SK-MEL-5 (cell line): ENCODE data around the gene TEX48. TPM values are rescaled to one million over a fixed set of nuclear protein-coding genes. Genes with fewer than 3 reads are reported as not detected.

Experiments used
- DNase-seq: peaks from one replicate; pipeline ENCODE4 v3.0.0-alpha.2; 2016; ENCODE audit warnings: low read depth, low spot score
- in situ Hi-C: cut with HindIII; loops from 2 replicates; pipeline ENCODE4 v1.10.0; 2016; ENCODE audit warnings: low sequenced_read_pairs, high pct_unique_total_duplicates, low pct_unique_long_range_greater_than_20kb
- polyA plus RNA-seq, 2 experiments: library from polyadenylated mRNA; depleted of rRNA; stranded (reverse); fragments of >200 nt; gene quantifications; 2 replicates each; pipeline ENCODE4 v1.2.3, GENCODE V29; 2015
- total RNA-seq: library from RNA; depleted of rRNA; stranded (reverse); fragments of >200 nt; shearing (Covaris generic); gene quantifications from 2 replicates; pipeline ENCODE4 v1.2.3, GENCODE V29; 2014; rRNA removed

The TEX48 gene, protein sequence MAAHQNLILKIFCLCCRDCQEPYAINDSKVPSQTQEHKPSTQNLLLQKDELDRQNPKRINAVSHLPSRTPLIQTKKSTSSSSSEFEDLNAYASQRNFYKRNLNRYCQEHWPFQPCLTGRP
- total RNA-seq, result not detected in 2 replicates
- polyA plus RNA-seq (2015; cell fraction: cytosol; rRNA removed), result not detected in 2 replicates
- polyA plus RNA-seq (2015; cell fraction: nucleus; rRNA removed), result not detected in 2 replicates

DNA sequence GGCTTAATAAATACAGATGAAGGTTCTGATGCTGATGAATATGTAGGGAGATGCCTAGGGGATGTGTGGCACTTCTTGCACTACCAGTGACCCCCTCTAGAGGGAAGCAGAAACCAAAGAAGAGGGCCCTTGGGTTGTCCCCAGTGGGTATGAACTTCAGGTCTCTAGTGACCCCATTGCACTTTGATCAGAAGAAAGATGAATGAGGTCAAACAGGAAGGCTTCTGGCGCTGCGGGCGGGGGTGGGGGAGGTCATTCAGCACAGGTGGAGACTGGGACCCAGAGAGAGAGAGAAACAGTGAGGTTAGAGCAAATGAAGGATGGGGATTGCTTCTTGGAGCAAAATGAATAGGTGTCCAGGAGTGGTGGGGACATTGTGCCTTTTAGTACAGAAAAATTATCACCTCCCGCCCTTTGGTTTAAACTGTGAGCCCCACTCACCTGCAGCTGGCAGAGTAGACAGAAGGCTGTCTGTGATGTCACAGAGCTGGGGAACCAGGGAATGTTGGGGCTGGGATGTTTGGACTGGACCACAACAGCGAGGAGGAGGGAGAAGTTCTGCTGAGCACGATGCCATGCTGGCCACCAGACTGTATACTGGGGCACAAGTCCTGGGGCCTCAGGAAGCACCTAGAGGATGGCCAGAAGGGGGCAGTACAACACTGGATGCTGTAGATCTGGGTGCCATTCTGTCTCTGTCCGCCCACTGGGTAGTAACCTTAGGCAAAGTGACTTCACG lies at the start of gene TEX48:
Gene TEX48 (minus strand): TSS at position 599 of the 739 bp plus-strand sequence. CDS start 10,469 bp downstream, outside the sequence.
- in situ Hi-C loops, result no loop called here
- peak; percentile 90 for DNase-seq

- in situ Hi-C loops, result no loop called here
- no peak for DNase-seq
Measured at GRCh38 chr9:114731701-114732100, 49.7 kb upstream of the TEX48 start.

- peak; percentile 61 for DNase-seq
- in situ Hi-C loops, result no loop called here
Measured at GRCh38 chr9:114729706-114730105, 47.7 kb upstream of the TEX48 start.

- in situ Hi-C loops, result no loop called here
Measured at GRCh38 chr9:114725930-114726329, 43.9 kb upstream of the TEX48 start.

DNA sequence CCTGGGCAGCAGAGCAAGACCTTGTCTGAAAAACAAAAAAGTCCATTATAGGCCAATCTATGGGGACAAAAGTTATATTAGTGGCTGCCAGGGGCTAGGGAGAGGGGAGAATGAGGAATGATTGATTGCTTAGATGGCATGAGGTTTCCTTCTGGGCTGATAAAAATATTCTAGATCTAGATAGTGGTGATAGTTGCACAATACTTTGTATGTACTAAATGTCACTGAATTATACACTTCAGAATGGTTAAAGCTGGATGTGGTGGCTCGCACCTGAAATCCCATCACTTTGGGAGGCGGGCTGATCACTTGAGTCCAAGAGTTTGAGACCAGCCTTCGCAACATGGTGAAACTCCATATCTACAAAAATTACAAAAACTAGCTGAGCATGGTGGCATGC lies 42.8 kb upstream of the TEX48 start:
- in situ Hi-C loops, result no loop called here
- DNase-seq, result no peak

More at GRCh38 chr9:114725930-114726329, 43.9 kb upstream of the TEX48 start:
- no peak for DNase-seq

DNA sequence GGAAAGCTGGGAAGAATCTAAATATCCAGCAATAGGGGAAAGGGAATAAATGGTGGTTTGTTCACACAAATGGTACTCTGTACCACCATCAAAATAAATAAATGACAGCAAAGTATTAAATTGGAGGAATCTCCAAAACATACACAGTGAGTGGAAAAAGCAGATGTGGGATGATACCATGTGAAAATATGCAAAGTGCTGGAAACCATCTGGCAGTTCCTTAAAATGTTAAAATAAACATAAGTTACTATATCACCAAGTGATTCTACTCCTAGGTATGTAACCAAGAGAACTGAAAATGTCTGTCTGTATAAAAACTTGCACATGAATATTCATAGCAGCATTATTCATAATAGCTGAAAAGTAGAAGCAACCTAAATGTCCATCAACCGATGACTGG lies 41.9 kb upstream of the TEX48 start:
- in situ Hi-C loops, result no loop called here
- no peak for DNase-seq

DNA sequence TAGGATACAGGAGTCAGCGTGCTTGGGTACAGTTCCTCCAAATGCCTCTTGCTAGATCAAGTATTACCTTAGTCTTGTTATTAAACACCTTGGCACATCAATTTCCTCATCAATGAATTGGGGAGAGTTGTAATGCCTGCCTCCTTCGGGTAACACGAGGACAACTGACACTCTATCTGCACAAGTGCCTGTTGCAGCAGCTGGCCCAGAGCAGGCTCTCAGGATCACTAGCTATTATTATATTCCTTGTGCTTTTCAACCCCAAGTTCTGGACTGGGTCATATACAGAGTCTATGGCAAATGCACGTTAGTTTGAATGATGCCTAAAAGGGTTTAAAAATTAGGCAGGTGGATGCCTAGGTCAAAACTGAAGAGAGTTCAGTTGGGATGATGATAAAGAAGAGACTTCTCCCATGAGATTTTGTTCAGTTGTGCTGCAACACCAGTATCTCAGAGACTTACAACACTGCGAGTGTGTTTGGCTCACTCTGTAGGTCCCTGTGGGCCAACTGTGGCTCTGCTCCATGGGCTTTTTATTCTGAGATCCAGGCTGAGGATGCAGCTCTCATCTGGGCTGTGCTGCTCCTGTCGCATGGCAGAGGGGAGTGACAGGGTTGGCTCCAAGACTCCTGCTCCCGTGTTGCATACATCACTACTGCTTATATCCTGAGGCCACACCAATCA lies 41.1 kb upstream of the TEX48 start:
- DNase-seq, result no peak
- in situ Hi-C loops, result no loop called here

GRCh38 chr9:114722081-114722621 lies 40.2 kb upstream of the TEX48 start:
- in situ Hi-C loops, result no loop called here
- DNase-seq, result no peak

DNA sequence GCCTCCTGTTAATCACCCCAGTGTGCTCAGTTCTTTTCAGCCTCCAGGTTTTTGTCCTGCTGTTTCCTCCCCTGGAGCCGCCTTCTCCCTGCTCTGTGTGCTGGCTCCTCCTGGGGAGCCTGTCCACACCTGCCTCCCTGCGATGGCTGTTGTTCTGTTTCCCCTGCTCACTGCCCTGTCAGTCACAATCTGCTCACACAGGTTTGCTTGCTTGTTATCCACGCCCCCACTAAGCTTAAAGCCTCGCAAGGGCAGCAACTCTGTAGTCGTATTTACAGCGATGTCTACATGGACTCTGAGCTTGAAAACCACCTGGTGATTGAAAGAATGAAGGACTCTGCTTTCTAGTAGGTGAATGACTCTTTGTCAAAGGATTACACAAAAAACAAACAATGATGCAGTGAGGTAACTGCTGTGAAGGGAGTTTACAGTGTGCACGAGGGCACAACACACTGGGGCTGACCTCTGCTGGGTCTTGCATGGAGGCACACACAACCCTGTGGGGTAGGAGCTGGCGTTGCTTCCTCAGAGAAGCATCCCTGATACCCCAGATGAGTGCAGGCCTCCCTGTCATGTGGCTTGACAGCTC lies 39.6 kb upstream of the TEX48 start:
- in situ Hi-C loops, result no loop called here
- DNase-seq, result no peak

- in situ Hi-C loops, result no loop called here
- DNase-seq, result no peak
Measured at GRCh38 chr9:114720086-114720676, 38.2 kb upstream of the TEX48 start.

GRCh38 chr9:114719290-114719689 lies 37.3 kb upstream of the TEX48 start:
- no peak for DNase-seq
- in situ Hi-C loops, result no loop called here

DNA sequence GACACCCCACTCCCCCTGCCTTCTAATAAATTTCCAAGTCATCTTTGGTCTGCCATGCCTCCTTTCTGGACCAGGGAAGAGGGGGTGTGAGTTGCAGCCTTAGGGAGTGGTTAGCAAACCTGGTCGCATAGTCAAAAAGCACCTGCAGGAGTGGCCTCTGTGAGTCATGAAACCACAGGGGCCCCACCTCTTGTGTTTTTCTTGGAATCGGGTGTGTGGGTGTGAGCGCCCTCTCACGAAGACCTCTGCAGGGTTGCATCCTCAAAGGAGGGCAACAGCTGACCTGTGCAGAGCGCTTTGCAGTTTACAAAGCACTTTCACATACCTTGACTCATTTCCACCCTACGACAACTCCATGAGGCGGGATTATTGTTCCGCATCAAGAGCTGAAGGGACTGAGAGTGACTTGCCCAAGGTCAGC lies 36.8 kb upstream of the TEX48 start:
- in situ Hi-C loops, result no loop called here
- no peak for DNase-seq

- in situ Hi-C loops, result no loop called here
- DNase-seq, result no peak
Measured at GRCh38 chr9:114717908-114718486, 36.0 kb upstream of the TEX48 start.

DNA sequence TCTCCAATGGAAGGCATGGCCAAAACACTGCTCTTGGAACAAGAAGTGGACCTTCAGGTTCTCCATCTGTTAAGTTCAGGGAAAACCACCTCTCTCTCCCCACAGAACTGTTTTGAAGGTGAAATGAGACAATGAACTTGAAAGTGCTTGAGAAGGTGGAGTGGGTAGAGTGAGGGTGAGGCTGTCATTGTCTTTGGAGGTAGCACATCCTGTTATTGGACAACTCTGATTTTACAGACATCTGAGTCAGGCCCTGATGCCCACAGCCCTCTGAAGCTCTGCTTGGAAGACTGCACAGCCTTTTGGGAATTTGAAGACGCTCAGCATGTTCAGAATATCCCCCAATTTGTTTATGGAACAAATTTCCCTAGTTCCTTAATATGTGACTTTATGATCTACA lies 27.6 kb upstream of the TEX48 start:
- in situ Hi-C loops, result no loop called here
- no peak for DNase-seq

DNA sequence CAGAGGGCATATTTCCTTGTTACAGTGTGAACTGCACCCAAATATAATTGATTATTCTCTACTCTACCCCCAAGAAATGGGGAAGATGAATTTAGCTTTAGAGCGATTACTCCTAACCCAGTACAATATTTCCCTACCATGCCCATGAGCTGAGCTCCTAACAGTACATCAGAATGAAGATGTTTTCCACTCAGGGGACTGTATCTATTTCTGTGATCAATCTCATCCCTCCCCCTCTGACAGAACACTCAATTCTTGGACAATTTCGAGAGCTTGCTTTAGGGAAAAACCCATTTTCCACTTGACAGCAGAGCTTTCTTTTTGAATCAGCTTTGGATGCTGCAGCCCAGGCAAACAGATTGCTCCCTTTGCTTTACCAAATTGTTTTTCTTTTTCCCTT lies 24.7 kb upstream of the TEX48 start:
- in situ Hi-C loops, result no loop called here
- DNase-seq, result no peak

GRCh38 chr9:114701988-114702387 lies 20.0 kb upstream of the TEX48 start:
- DNase-seq, result no peak
- in situ Hi-C loops, result no loop called here

- no peak for DNase-seq
- in situ Hi-C loops, result no loop called here
Measured at GRCh38 chr9:114697951-114698351, 16.0 kb upstream of the TEX48 start.
